ENCODE data around the gene KLRF2.

The KLRF2 gene

GRCh38 chr12:9858135-9858534, 23.2 kb upstream of the KLRF2 start:
- Histone ChIP-seq H3K36me3 (ENCODE audit: insufficient read depth, insufficient read length, low read length) (no peaks in the 10 kb centered on the region), H3K9me3 (ENCODE audit: insufficient read depth, low read length) (peaks cover 4% of the 10 kb centered on the region; the same call in 1 of the 2 replicates), H3K27me3 (ENCODE audit: insufficient read depth, insufficient read length) (no peaks in the 10 kb centered on the region), H3K4me1 (ENCODE audit: insufficient read depth, insufficient read length) (no peaks in the 10 kb centered on the region), H3K9ac (ENCODE audit: insufficient read length, low read depth) (no peak overlapping the region), H3K4me3 (ENCODE audit: insufficient read length, low read depth) (no peak overlapping the region)
- no peak for DNase-seq (ENCODE audit: low read depth, low spot score)
- no peak for TF ChIP-seq ZNF274 (IDR thresholded peaks at IDR 0.05; ENCODE audit: low read depth, low read length)
- TF ChIP-seq SUZ12 (IDR thresholded peaks at IDR 0.05; ENCODE audit: extremely low read depth, insufficient read depth, insufficient read length) = no peak
- TF ChIP-seq YY1 (IDR thresholded peaks at IDR 0.05; ENCODE audit: insufficient read depth, insufficient read length) = no peak

- no peak overlapping the region for H3K4me3 ChIP-seq (ENCODE audit: insufficient read length, low read depth)
- no peaks in the 10 kb centered on the region for H3K4me1 ChIP-seq (ENCODE audit: insufficient read depth, insufficient read length)
- H3K9ac ChIP-seq (ENCODE audit: insufficient read length, low read depth) = no peak overlapping the region
- peaks cover 13% of the 10 kb centered on the region for H3K9me3 ChIP-seq (ENCODE audit: insufficient read depth, low read length)
- no peaks in the 10 kb centered on the region for H3K27me3 ChIP-seq (ENCODE audit: insufficient read depth, insufficient read length)
- DNase-seq (ENCODE audit: low read depth, low spot score) = no peak
- H3K36me3 ChIP-seq (ENCODE audit: insufficient read depth, insufficient read length, low read length) = no peaks in the 10 kb centered on the region
- TF ChIP-seq YY1 (IDR thresholded peaks at IDR 0.05; ENCODE audit: insufficient read depth, insufficient read length) = no peak
- no peak for TF ChIP-seq SUZ12 (IDR thresholded peaks at IDR 0.05; ENCODE audit: extremely low read depth, insufficient read depth, insufficient read length)
- TF ChIP-seq ZNF274 (IDR thresholded peaks at IDR 0.05; ENCODE audit: low read depth, low read length) = no peak
Measured at GRCh38 chr12:9864913-9865675, 16.2 kb upstream of the KLRF2 start.

- H3K4me3 ChIP-seq (ENCODE audit: insufficient read length, low read depth) = no peak overlapping the region
- DNase-seq (ENCODE audit: low read depth, low spot score) = no peak
- no peak overlapping the region for H3K9ac ChIP-seq (ENCODE audit: insufficient read length, low read depth)
- no peaks in the 10 kb centered on the region for H3K27me3 ChIP-seq (ENCODE audit: insufficient read depth, insufficient read length)
- peaks cover 13% of the 10 kb centered on the region for H3K9me3 ChIP-seq (ENCODE audit: insufficient read depth, low read length)
- TF ChIP-seq ZNF274 (IDR thresholded peaks at IDR 0.05; ENCODE audit: low read depth, low read length) = no peak
- H3K36me3 ChIP-seq (ENCODE audit: insufficient read depth, insufficient read length, low read length) = no peaks in the 10 kb centered on the region
- no peaks in the 10 kb centered on the region for H3K4me1 ChIP-seq (ENCODE audit: insufficient read depth, insufficient read length)
Measured at GRCh38 chr12:9866860-9867269, 14.4 kb upstream of the KLRF2 start.

GRCh38 chr12:9867531-9867930, 13.8 kb upstream of the KLRF2 start:
- Histone ChIP-seq H3K4me1 (ENCODE audit: insufficient read depth, insufficient read length) (no peaks in the 10 kb centered on the region), H3K9ac (ENCODE audit: insufficient read length, low read depth) (no peak overlapping the region), H3K9me3 (ENCODE audit: insufficient read depth, low read length) (peaks cover 13% of the 10 kb centered on the region), H3K27me3 (ENCODE audit: insufficient read depth, insufficient read length) (no peaks in the 10 kb centered on the region), H3K4me3 (ENCODE audit: insufficient read length, low read depth) (no peak overlapping the region), H3K36me3 (ENCODE audit: insufficient read depth, insufficient read length, low read length) (no peaks in the 10 kb centered on the region)
- TF ChIP-seq SUZ12 (IDR thresholded peaks at IDR 0.05; ENCODE audit: extremely low read depth, insufficient read depth, insufficient read length) = no peak
- no peak for TF ChIP-seq YY1 (IDR thresholded peaks at IDR 0.05; ENCODE audit: insufficient read depth, insufficient read length)
- TF ChIP-seq ZNF274 (IDR thresholded peaks at IDR 0.05; ENCODE audit: low read depth, low read length) = no peak
- no peak for DNase-seq (ENCODE audit: low read depth, low spot score)

GRCh38 chr12:9868311-9868801, 12.9 kb upstream of the KLRF2 start:
- H3K9me3 ChIP-seq (ENCODE audit: insufficient read depth, low read length) = peaks cover 6% of the 10 kb centered on the region
- DNase-seq (ENCODE audit: low read depth, low spot score) = no peak
- H3K4me1 ChIP-seq (ENCODE audit: insufficient read depth, insufficient read length) = no peaks in the 10 kb centered on the region
- TF ChIP-seq ZNF274 (IDR thresholded peaks at IDR 0.05; ENCODE audit: low read depth, low read length) (no peak), SUZ12 (IDR thresholded peaks at IDR 0.05; ENCODE audit: extremely low read depth, insufficient read depth, insufficient read length) (no peak), YY1 (IDR thresholded peaks at IDR 0.05; ENCODE audit: insufficient read depth, insufficient read length) (no peak)
- H3K9ac ChIP-seq (ENCODE audit: insufficient read length, low read depth) = no peak overlapping the region
- no peaks in the 10 kb centered on the region for H3K27me3 ChIP-seq (ENCODE audit: insufficient read depth, insufficient read length)
- H3K4me3 ChIP-seq (ENCODE audit: insufficient read length, low read depth) = no peak overlapping the region
- H3K36me3 ChIP-seq (ENCODE audit: insufficient read depth, insufficient read length, low read length) = no peaks in the 10 kb centered on the region

GRCh38 chr12:9868951-9869306, 12.4 kb upstream of the KLRF2 start:
- Histone ChIP-seq H3K4me1 (ENCODE audit: insufficient read depth, insufficient read length) (no peaks in the 10 kb centered on the region), H3K9ac (ENCODE audit: insufficient read length, low read depth) (no peak overlapping the region), H3K27me3 (ENCODE audit: insufficient read depth, insufficient read length) (no peaks in the 10 kb centered on the region), H3K36me3 (ENCODE audit: insufficient read depth, insufficient read length, low read length) (no peaks in the 10 kb centered on the region), H3K9me3 (ENCODE audit: insufficient read depth, low read length) (peaks cover under 1% of the 10 kb centered on the region), H3K4me3 (ENCODE audit: insufficient read length, low read depth) (no peak overlapping the region)
- TF ChIP-seq ZNF274 (IDR thresholded peaks at IDR 0.05; ENCODE audit: low read depth, low read length) = no peak
- no peak for TF ChIP-seq SUZ12 (IDR thresholded peaks at IDR 0.05; ENCODE audit: extremely low read depth, insufficient read depth, insufficient read length)
- no peak for TF ChIP-seq YY1 (IDR thresholded peaks at IDR 0.05; ENCODE audit: insufficient read depth, insufficient read length)
- DNase-seq (ENCODE audit: low read depth, low spot score) = no peak

GRCh38 chr12:9869307-9870161, 11.8 kb upstream of the KLRF2 start, which contains the start of gene CLEC2B:
Gene CLEC2B, minus strand, starts transcription at chr12:9869354.
- Histone ChIP-seq H3K9me3 (ENCODE audit: insufficient read depth, low read length) (no peaks in the 10 kb centered on the region), H3K4me3 (ENCODE audit: insufficient read length, low read depth) (no peak within 1 kb of the TSS), H3K4me1 (ENCODE audit: insufficient read depth, insufficient read length) (no peaks in the 10 kb centered on the region), H3K36me3 (ENCODE audit: insufficient read depth, insufficient read length, low read length) (no peaks in the 10 kb centered on the region), H3K9ac (ENCODE audit: insufficient read length, low read depth) (no peak within 1 kb of the TSS), H3K27me3 (ENCODE audit: insufficient read depth, insufficient read length) (no peaks in the 10 kb centered on the region)
- TF ChIP-seq ZNF274 (IDR thresholded peaks at IDR 0.05; ENCODE audit: low read depth, low read length) (no peak), SUZ12 (IDR thresholded peaks at IDR 0.05; ENCODE audit: extremely low read depth, insufficient read depth, insufficient read length) (no peak), YY1 (IDR thresholded peaks at IDR 0.05; ENCODE audit: insufficient read depth, insufficient read length) (no peak)
- no peak for DNase-seq (ENCODE audit: low read depth, low spot score)
